Vagina (tissue), 2 donors: ENCODE results near the gene EYS. TPM values are rescaled to one million over a fixed set of nuclear protein-coding genes. Genes with fewer than 3 reads are reported as not detected.

Source experiments
- DNase-seq, 2 donors: peaks; one replicate each; pipeline ENCODE4 v3.0.0-alpha.2; 2017; ENCODE audit errors: extremely low spot score in 2 of 2
- H3K27ac ChIP-seq: fragments of 200-600 bp; sonication (generic); one replicate; pipeline ENCODE4 v1.5.1; 2019
- H3K27me3 ChIP-seq: fragments of 200-600 bp; sonication (generic); one replicate; pipeline ENCODE4 v1.5.1; 2019
- H3K36me3 ChIP-seq, 2 donors: fragments of 200-600 bp; sonication (generic); one replicate each; pipeline ENCODE4 v1.5.1; 2017 to 2019
- H3K4me1 ChIP-seq: fragments of 200-600 bp; sonication (generic); one replicate; pipeline ENCODE4 v1.5.1; 2019
- H3K4me3 ChIP-seq, 2 donors: fragments of 200-600 bp; sonication (generic); 1 replicate in 1 of 2; 2 replicates in 1 of 2; pipeline ENCODE4 v1.5.1; 2016 to 2019
- H3K9me3 ChIP-seq: fragments of 200-600 bp; sonication (generic); one replicate; pipeline ENCODE4 v1.5.1; 2019
- CTCF ChIP-seq, 3 experiments: fragments of 450-650 bp in 2 of 3; fragments of 200-600 bp in 1 of 3; sonication (generic) in 1 of 3; IDR thresholded peaks; one replicate each; pipeline ENCODE4 v1.5.1; 2017 to 2019; ENCODE audit warnings: antibody characterized with exemption in 3 of 3, mild to moderate bottlenecking in 2 of 3, moderate library complexity in 2 of 3
- POLR2A ChIP-seq, 2 donors: fragments of 450-650 bp; IDR thresholded peaks; one replicate each; pipeline ENCODE4 v1.6.1; 2017; ENCODE audit warnings: antibody characterized with exemption in 2 of 2, mild to moderate bottlenecking in 2 of 2, moderate library complexity in 2 of 2
- POLR2AphosphoS5 ChIP-seq, 2 donors: sonication (generic); formaldehyde crosslinking; IDR thresholded peaks; one replicate each; pipeline ENCODE4 v1.9.0; 2017; ENCODE audit warnings: antibody characterized with exemption in 2 of 2, mild to moderate bottlenecking in 2 of 2, low read depth in 1 of 2; ENCODE audit not compliant: insufficient read depth in 1 of 2
- intact Hi-C: fragments of 100-400 bp; cut with DNase I; formaldehyde crosslinking; loops from one replicate; pipeline ENCODE4 v1.15.1; 2023
- total RNA-seq: library from RNA; depleted of rRNA; stranded (reverse); fragments of >200 nt; gene quantifications from one replicate; pipeline ENCODE4 v1.2.3, GENCODE V29; 2016

Gene EYS
- total RNA-seq, 1 donor from 2014 or later, result not detected

GRCh38 chr6:64113704-64114103 lies 1593.3 kb downstream of the EYS start:
- Histone ChIP-seq H3K36me3 (no peaks in the 10 kb centered on the region), H3K9me3 (no peaks in the 10 kb centered on the region), H3K27ac (no peak overlapping the region), H3K4me1 (no peaks in the 10 kb centered on the region), H3K27me3 (no peaks in the 10 kb centered on the region), H3K4me3 (no peak overlapping the region)
- intact Hi-C loops, result no loop called here
- DNase-seq, result no peak
- TF ChIP-seq POLR2A (IDR thresholded peaks at IDR 0.05) (no peak), CTCF (IDR thresholded peaks at IDR 0.05) (no peak), POLR2AphosphoS5 (IDR thresholded peaks at IDR 0.05; ENCODE audit: insufficient read depth in 1 of 2, low read depth in 1 of 2) (no peak)

GRCh38 chr6:64104051-64104450 lies 1603.0 kb downstream of the EYS start:
- no peaks in the 10 kb centered on the region for H3K9me3 ChIP-seq
- H3K4me3 ChIP-seq, result no peak overlapping the region
- intact Hi-C loops, result no loop called here
- no peaks in the 10 kb centered on the region for H3K27me3 ChIP-seq
- DNase-seq, result no peak
- H3K36me3 ChIP-seq, result no peaks in the 10 kb centered on the region
- no peak for TF ChIP-seq POLR2A (IDR thresholded peaks at IDR 0.05)
- TF ChIP-seq CTCF (IDR thresholded peaks at IDR 0.05), result no peak
- TF ChIP-seq POLR2AphosphoS5 (IDR thresholded peaks at IDR 0.05; ENCODE audit: insufficient read depth in 1 of 2, low read depth in 1 of 2), result no peak
- no peaks in the 10 kb centered on the region for H3K4me1 ChIP-seq
- H3K27ac ChIP-seq, result no peak overlapping the region

- Histone ChIP-seq H3K36me3 (no peaks in the 10 kb centered on the region), H3K27ac (no peak overlapping the region), H3K4me3 (no peak overlapping the region), H3K27me3 (no peaks in the 10 kb centered on the region), H3K9me3 (no peaks in the 10 kb centered on the region), H3K4me1 (no peaks in the 10 kb centered on the region)
- TF ChIP-seq POLR2AphosphoS5 (IDR thresholded peaks at IDR 0.05; ENCODE audit: insufficient read depth in 1 of 2, low read depth in 1 of 2), result no peak
- TF ChIP-seq POLR2A (IDR thresholded peaks at IDR 0.05), result no peak
- no peak for TF ChIP-seq CTCF (IDR thresholded peaks at IDR 0.05)
- intact Hi-C loops, result no loop called here
- DNase-seq, result no peak
These were observed 1603.5 kb downstream of the EYS start for GRCh38 chr6:64103480-64103879.

- intact Hi-C loops, result no loop called here
- DNase-seq, result no peak
- Histone ChIP-seq H3K27ac (no peak overlapping the region), H3K36me3 (no peaks in the 10 kb centered on the region), H3K4me1 (no peaks in the 10 kb centered on the region), H3K9me3 (no peaks in the 10 kb centered on the region), H3K27me3 (no peaks in the 10 kb centered on the region), H3K4me3 (no peak overlapping the region)
- TF ChIP-seq POLR2AphosphoS5 (IDR thresholded peaks at IDR 0.05; ENCODE audit: insufficient read depth in 1 of 2, low read depth in 1 of 2), result no peak
These were observed 1606.2 kb downstream of the EYS start for GRCh38 chr6:64100702-64101303.

GRCh38 chr6:64090352-64090751 lies 1616.7 kb downstream of the EYS start:
- TF ChIP-seq CTCF (IDR thresholded peaks at IDR 0.05) (no peak), POLR2AphosphoS5 (IDR thresholded peaks at IDR 0.05; ENCODE audit: insufficient read depth in 1 of 2, low read depth in 1 of 2) (no peak), POLR2A (IDR thresholded peaks at IDR 0.05) (no peak)
- Histone ChIP-seq H3K36me3 (no peaks in the 10 kb centered on the region), H3K9me3 (no peaks in the 10 kb centered on the region), H3K4me3 (no peak overlapping the region), H3K4me1 (no peaks in the 10 kb centered on the region), H3K27me3 (no peaks in the 10 kb centered on the region), H3K27ac (no peak overlapping the region)
- intact Hi-C loops, result no loop called here
- no peak for DNase-seq
